ENCODE measurements around the gene PRKCD.

DNA sequence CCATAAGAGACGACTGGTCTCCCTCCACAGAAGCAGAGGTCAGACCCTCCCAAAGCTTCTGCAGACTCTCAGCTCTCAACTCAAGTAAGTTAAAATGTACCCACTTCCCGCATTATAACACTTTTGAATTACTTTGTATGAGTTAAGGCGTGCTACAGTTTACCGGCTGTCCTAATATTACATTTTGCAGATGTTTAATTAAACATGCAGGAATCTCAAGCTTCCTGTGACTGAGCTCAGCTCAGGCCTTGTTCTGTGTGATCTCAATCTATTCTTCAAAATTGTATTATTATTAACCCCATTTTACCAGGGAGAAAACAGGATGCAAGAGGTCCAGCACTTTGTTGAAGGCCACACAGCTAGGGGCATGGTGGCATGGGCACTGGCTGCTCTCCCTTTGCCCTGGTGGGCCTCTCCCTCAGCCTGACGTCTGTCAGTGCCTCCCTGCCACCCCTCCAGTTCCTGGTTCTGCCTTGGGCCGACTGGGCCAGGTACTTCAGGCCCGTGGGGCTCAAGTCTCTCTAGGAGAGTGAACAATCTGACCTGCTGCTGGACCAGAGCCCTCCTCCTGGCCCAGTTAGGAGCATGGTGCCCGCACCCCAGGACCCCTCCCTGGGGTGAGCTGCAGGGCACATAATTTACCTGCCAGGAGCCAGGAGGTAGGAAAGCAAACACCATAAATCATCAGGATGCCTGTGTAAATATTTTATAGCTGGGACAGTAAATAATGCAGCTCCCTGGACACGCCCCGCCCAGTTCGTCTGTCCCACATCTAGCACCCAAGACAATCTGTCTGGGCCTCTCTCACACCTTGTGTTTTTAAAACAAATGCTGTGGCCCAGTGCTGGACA, 15.9 kb upstream of the PRKCD start:
- TF ChIP-seq CTCF (conservative IDR thresholded peaks at IDR 0.05) (no peak), EZH2 (IDR thresholded peaks at IDR 0.05; ENCODE audit: low read depth) (no peak)
